GM12892 (cell line): ENCODE results near the gene PRKCSH.

Source experiments
- POLR2A ChIP-seq: IDR thresholded peaks from 2 replicates; pipeline ENCODE4 v1.6.1; 2011; ENCODE audit warnings: low read depth, low read length, control low read depth
- POLR2AphosphoS5 ChIP-seq: IDR thresholded peaks from 2 replicates; pipeline ENCODE4 v1.6.1; 2011; ENCODE audit warnings: low read depth, low read length, control low read depth

GRCh38 chr19:11416346-11417052 lies 18.9 kb upstream of the PRKCSH start:
- no peak for TF ChIP-seq POLR2A
- no peak for TF ChIP-seq POLR2AphosphoS5
